K562 (cell line): ENCODE data around the gene SLC25A45. TPM values are rescaled to one million over a fixed set of nuclear protein-coding genes. Genes with fewer than 3 reads are reported as not detected.

Experiments
- ATF1 ChIP-seq, 2 experiments: fragments of 450-650 bp in 1 of 2; IDR thresholded peaks; 2 replicates each; pipeline ENCODE4 v1.6.1; 2016; ENCODE audit warnings: missing compliant biosample characterization in 1 of 2, missing genetic modification characterization in 1 of 2
- EGR1 ChIP-seq: fragments of 450-650 bp; conservative IDR thresholded peaks from 2 replicates; pipeline ENCODE4 v1.6.1; 2017; ENCODE audit warnings: mild to moderate bottlenecking
- ETS2 ChIP-seq: IDR thresholded peaks from 2 replicates; pipeline ENCODE4 v1.6.1; 2016; ENCODE audit warnings: borderline replicate concordance, missing genetic modification characterization, mild to moderate bottlenecking, moderate library complexity, missing compliant biosample characterization; ENCODE audit not compliant: poor library complexity, severe bottlenecking
- HNRNPK ChIP-seq: fragments of 200-400 bp; formaldehyde crosslinking; IDR thresholded peaks from one replicate; pipeline ENCODE4 v1.6.1; 2018; ENCODE audit warnings: mild to moderate bottlenecking, low read depth, low read length; ENCODE audit not compliant: poor library complexity, severe bottlenecking
- PHF20 ChIP-seq: fragments of 450-650 bp; IDR thresholded peaks from 2 replicates; pipeline ENCODE4 v1.6.1; 2018; ENCODE audit not compliant: partially characterized antibody
- POLR2AphosphoS2 ChIP-seq: IDR thresholded peaks from 2 replicates; pipeline ENCODE4 v1.6.1; 2012; ENCODE audit warnings: low read length, improper control_type of control experiment
- ZBTB7A ChIP-seq: IDR thresholded peaks from 2 replicates; pipeline ENCODE4 v1.6.1; 2011; ENCODE audit warnings: low read depth, mild to moderate bottlenecking, low read length, moderate library complexity, borderline replicate concordance; ENCODE audit not compliant: control insufficient read depth
- ZNF324 ChIP-seq: fragments of 250-450 bp; sonication (Bioruptor Pico); IDR thresholded peaks from 2 replicates; pipeline ENCODE4 v1.4.0; 2020; ENCODE audit warnings: mild to moderate bottlenecking
- polyA plus RNA-seq, 8 experiments: library from polyadenylated mRNA; depleted of rRNA in 4 of 8; stranded (reverse) in 5 of 8; unstranded in 3 of 8; fragments of >200 nt; fragmentation: Nextera tagmentation in 2 of 8; fragmentation: Illumina TruSeq in 1 of 8; extraction: Ambion mirVana in 2 of 8; extraction: Trizol in 1 of 8; gene quantifications; 2 replicates each; pipeline versions ENCODE4 v1.2.1 to v1.2.3, GENCODE V29; 2011 to 2014; ENCODE audit warnings: inconsistent platforms in 1 of 8, missing spikeins in 1 of 8
- total RNA-seq, 7 experiments: library from RNA; depleted of rRNA in 6 of 7; stranded (reverse); fragments of >200 nt in 6 of 7; fragmentation: Illumina TruSeq in 2 of 7; extraction: Trizol in 2 of 7; gene quantifications; 2 replicates each; pipeline versions ENCODE4 v1.2.1 to v1.2.3, GENCODE V29; 2011 to 2021; ENCODE audit warnings: low replicate concordance in 1 of 7
- TF ChIP-seq, protein P1 (sequence below): fragments of 250-450 bp; sonication (Bioruptor Pico); IDR thresholded peaks from 2 replicates; pipeline ENCODE4 v1.5.0; 2021; ENCODE audit warnings: mild to moderate bottlenecking, moderate library complexity
- TF ChIP-seq, protein P2 (sequence below): IDR thresholded peaks from 2 replicates; pipeline ENCODE4 v1.6.1; 2011; ENCODE audit warnings: borderline replicate concordance, low read depth, mild to moderate bottlenecking, moderate library complexity, low read length; ENCODE audit not compliant: insufficient read depth, poor library complexity, severe bottlenecking
- TF ChIP-seq, protein P3 (sequence below), 2 experiments: IDR thresholded peaks in 1 of 2; conservative IDR thresholded peaks in 1 of 2; 2 replicates each; pipeline ENCODE4 v1.6.1; 2016; ENCODE audit warnings: low read depth in 2 of 2, mild to moderate bottlenecking in 1 of 2, missing compliant biosample characterization in 1 of 2, missing genetic modification characterization in 1 of 2, moderate library complexity in 1 of 2
- TF ChIP-seq, protein P4 (sequence below): fragments of 450-650 bp; IDR thresholded peaks from 2 replicates; pipeline ENCODE4 v1.6.1; 2016; ENCODE audit warnings: mild to moderate bottlenecking
- TF ChIP-seq, protein P5 (sequence below): sonication (generic); IDR thresholded peaks from 2 replicates; pipeline ENCODE4 v1.6.1; 2016

SLC25A45 gene
- total and polyA plus RNA-seq, 9 of the 15 experiments (the other 6 are each of a cell fraction or from before 2014, with no cell fraction given), result 0.15 to 2.3 (median 0.68) TPM

DNA sequence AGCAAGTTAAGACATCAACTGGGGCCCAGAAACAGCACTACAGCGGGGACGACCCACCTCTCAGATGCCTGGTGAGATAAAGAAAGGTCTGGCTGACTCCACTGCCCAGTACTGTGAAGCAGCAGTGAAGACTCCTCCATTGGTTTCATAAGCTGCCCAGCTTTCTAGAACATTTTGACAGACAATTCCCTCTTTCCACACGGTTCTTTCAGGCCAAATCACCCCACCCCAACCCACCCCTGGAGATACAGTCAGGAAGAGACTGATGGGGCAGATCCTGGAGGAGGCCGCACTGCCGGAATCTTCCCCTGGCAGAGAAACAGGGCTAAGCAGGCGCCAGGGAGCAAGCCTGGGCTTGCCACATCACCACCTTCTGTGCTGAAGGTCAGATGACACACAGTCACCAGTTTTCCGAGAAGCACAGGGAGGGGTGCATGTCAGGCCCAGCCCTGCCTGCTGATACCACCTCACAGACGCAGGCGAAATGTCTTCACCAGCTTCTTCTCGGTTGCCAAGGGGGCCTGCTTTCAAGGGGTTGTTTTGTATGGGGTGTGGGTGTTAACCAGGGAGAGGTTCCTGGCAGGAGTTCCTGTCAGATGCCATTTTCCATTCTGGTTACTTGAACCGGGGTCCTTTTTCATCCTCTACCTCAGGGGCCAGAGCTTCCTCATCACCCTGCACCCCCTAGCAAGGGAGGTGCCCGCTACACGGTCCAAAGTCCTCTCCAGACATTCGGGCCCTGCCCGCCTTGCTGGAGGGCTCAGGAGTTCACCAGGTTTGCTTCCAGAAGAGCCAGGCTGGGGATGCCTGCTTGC, 38.7 kb upstream of the SLC25A45 start (continued):
- TF ChIP-seq, protein P1, sequence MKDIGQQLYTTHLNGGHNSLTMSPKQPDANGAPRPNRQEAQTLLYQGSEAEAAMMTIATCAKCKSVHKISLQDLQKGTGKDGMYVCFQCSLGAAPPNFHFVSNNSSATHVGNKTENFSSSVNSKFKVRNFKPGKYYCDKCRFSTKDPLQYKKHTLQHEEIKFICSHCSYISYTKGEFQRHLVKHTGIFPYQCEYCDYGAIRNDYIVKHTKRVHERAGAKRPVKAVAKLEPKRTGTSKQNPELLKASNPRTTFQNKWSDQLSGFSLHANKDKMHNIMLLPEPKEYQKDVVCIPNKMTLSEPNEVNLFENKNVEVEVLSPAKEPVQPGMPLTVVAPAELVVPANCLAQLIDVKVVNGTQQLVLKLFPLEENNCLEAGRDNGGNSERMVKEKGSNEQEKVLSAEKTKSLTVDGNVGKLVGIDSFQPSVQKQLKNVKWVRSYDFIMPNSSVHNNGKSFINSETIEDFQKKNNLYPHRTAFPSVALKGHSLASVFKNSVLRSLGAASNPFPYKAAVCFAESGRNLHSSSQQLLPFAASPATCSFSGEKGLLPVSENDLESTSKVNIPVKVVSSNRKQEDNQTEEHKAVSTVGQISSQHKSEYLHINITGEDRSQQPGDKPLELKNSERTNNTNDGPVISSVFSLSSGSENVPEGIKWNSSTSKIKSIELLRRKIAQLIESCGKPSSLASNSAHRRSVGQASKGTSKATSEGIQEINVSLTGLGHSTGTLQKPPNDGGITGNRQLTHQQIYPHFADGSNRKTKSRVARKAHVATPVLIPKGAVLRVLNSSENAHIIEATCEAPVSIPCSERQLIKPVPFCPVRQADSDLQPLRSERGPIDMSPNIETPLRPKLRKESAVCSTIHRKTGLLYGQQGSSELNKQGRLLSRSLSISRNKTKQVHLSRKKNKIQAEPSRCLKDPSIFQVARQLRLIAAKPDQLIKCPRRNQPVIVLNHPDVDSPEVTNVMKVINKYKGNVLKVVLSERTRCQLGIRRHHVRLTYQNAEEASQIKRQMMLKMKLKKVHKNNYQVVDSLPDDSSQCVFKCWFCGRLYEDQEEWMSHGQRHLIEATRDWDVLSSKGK, result no peak
- no peak for TF ChIP-seq PHF20
- TF ChIP-seq, protein P2, sequence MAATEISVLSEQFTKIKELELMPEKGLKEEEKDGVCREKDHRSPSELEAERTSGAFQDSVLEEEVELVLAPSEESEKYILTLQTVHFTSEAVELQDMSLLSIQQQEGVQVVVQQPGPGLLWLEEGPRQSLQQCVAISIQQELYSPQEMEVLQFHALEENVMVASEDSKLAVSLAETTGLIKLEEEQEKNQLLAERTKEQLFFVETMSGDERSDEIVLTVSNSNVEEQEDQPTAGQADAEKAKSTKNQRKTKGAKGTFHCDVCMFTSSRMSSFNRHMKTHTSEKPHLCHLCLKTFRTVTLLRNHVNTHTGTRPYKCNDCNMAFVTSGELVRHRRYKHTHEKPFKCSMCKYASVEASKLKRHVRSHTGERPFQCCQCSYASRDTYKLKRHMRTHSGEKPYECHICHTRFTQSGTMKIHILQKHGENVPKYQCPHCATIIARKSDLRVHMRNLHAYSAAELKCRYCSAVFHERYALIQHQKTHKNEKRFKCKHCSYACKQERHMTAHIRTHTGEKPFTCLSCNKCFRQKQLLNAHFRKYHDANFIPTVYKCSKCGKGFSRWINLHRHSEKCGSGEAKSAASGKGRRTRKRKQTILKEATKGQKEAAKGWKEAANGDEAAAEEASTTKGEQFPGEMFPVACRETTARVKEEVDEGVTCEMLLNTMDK, result no peak
- TF ChIP-seq, protein P3, sequence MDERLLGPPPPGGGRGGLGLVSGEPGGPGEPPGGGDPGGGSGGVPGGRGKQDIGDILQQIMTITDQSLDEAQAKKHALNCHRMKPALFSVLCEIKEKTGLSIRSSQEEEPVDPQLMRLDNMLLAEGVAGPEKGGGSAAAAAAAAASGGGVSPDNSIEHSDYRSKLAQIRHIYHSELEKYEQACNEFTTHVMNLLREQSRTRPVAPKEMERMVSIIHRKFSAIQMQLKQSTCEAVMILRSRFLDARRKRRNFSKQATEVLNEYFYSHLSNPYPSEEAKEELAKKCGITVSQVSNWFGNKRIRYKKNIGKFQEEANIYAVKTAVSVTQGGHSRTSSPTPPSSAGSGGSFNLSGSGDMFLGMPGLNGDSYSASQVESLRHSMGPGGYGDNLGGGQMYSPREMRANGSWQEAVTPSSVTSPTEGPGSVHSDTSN (CRISPR knock-in tag; IDR thresholded peaks at IDR 0.05; ENCODE audit: low read depth), result no peak
- TF ChIP-seq, protein P3 (tag; conservative IDR thresholded peaks at IDR 0.05; ENCODE audit: low read depth), result no peak
- TF ChIP-seq ETS2 (tag), result no peak
- TF ChIP-seq, protein P4, sequence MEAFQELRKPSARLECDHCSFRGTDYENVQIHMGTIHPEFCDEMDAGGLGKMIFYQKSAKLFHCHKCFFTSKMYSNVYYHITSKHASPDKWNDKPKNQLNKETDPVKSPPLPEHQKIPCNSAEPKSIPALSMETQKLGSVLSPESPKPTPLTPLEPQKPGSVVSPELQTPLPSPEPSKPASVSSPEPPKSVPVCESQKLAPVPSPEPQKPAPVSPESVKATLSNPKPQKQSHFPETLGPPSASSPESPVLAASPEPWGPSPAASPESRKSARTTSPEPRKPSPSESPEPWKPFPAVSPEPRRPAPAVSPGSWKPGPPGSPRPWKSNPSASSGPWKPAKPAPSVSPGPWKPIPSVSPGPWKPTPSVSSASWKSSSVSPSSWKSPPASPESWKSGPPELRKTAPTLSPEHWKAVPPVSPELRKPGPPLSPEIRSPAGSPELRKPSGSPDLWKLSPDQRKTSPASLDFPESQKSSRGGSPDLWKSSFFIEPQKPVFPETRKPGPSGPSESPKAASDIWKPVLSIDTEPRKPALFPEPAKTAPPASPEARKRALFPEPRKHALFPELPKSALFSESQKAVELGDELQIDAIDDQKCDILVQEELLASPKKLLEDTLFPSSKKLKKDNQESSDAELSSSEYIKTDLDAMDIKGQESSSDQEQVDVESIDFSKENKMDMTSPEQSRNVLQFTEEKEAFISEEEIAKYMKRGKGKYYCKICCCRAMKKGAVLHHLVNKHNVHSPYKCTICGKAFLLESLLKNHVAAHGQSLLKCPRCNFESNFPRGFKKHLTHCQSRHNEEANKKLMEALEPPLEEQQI, result no peak
- no peak for TF ChIP-seq ZNF324 (CRISPR knock-in tag)
- no peak for TF ChIP-seq POLR2AphosphoS2
- TF ChIP-seq HNRNPK, result no peak
- no peak for TF ChIP-seq EGR1
- TF ChIP-seq, protein P5, sequence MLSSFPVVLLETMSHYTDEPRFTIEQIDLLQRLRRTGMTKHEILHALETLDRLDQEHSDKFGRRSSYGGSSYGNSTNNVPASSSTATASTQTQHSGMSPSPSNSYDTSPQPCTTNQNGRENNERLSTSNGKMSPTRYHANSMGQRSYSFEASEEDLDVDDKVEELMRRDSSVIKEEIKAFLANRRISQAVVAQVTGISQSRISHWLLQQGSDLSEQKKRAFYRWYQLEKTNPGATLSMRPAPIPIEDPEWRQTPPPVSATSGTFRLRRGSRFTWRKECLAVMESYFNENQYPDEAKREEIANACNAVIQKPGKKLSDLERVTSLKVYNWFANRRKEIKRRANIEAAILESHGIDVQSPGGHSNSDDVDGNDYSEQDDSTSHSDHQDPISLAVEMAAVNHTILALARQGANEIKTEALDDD, result no peak
- TF ChIP-seq ZBTB7A, result 0 out of 2 replicates have a peak, but pooled peaks have one; percentile 15
- no peak for TF ChIP-seq ATF1 (CRISPR knock-in tag; IDR thresholded peaks at IDR 0.05)
- TF ChIP-seq ATF1 (tag; IDR thresholded peaks at IDR 0.05), result no peak
